ENCODE data around the gene TUBG1. TPM values are rescaled to one million over a fixed set of nuclear protein-coding genes. Genes with fewer than 3 reads are reported as not detected.

Gene TUBG1
- total and polyA plus RNA-seq, 2 of the 8 experiments (the other 6 are each of a cell fraction or from before 2014, with no cell fraction given) = 109 to 208 TPM

- Histone ChIP-seq H4K8ac (ENCODE audit: extremely low read depth, insufficient read depth, low read length) (no peak overlapping the region), H3K9me3 (ENCODE audit: insufficient read depth in 2 of 2, low read depth in 1 of 2, low read length in 1 of 2) (no peaks in the 10 kb centered on the region), H3K14ac (ENCODE audit: insufficient read length) (no peak overlapping the region), H3K79me1 (ENCODE audit: low read depth, low read length) (no peaks in the 10 kb centered on the region), H2AFZ (ENCODE audit: low read length) (no peak overlapping the region), H3K27me3 (replicated peaks in 1 of 4; ENCODE audit: control insufficient read depth in 3 of 4, extremely low read depth in 1 of 4, insufficient read depth in 3 of 4, low read length in 3 of 4) (no peaks in the 10 kb centered on the region), H2BK5ac (ENCODE audit: low read depth, low read length) (no peak overlapping the region), H3K36me3 (ENCODE audit: control insufficient read depth in 2 of 4, insufficient read depth in 4 of 4, low read length in 3 of 4) (0 out of 8 replicates have a peak, but pooled peaks cover 0 to 3% (median 2%) of the 10 kb centered on the region in 4 experiments), H2BK12ac (ENCODE audit: low read depth, low read length) (peak overlapping the region; percentile 42; the same call in 1 of the 2 replicates), H3K79me2 (ENCODE audit: control insufficient read depth in 1 of 2, insufficient read depth in 2 of 2, low read length in 2 of 2) (no peaks in the 10 kb centered on the region), H2BK120ac (replicated peaks; ENCODE audit: low read depth, low read length) (no peak overlapping the region), H2BK15ac (ENCODE audit: low read length) (peak overlapping the region; percentile 72; the same call in 1 of the 2 replicates), H4K5ac (ENCODE audit: insufficient read length, low read depth, low read length) (no peak overlapping the region), H3K27ac (ENCODE audit: low read depth, low read length) (no peak overlapping the region), H3K56ac (replicated peaks; ENCODE audit: insufficient read length, low read depth, low read length) (no peak overlapping the region), H4K20me1 (replicated peaks in 1 of 2; ENCODE audit: control insufficient read depth in 1 of 2, insufficient read depth in 2 of 2, low read length in 2 of 2) (no peaks in the 10 kb centered on the region), H3K23ac (ENCODE audit: insufficient read length) (no peak overlapping the region), H4K91ac (replicated peaks; ENCODE audit: insufficient read length, low read length) (no peak overlapping the region), H3K18ac (ENCODE audit: extremely low read depth, low read length) (no peak overlapping the region), H3K4ac (replicated peaks; ENCODE audit: insufficient read length, low read depth, low read length) (no peak overlapping the region), H2AK5ac (ENCODE audit: low read depth, low read length) (no peak overlapping the region; the same call in 1 of the 2 replicates), H3K4me3 (ENCODE audit: extremely low read depth in 1 of 4, insufficient read depth in 2 of 4, low read depth in 3 of 4, low read length in 4 of 4) (no peak overlapping the region), H2BK20ac (ENCODE audit: low read length) (0 out of 2 replicates have a peak overlapping the region, but pooled peaks have one; percentile 48), H3K4me2 (ENCODE audit: insufficient read depth in 1 of 2, low read depth in 2 of 2, low read length in 2 of 2) (no peak overlapping the region; a peak in 1 of 4 replicates), H3K23me2 (ENCODE audit: low read depth, low read length) (peaks cover 6% of the 10 kb centered on the region; the same call in 1 of the 2 replicates), H3K4me1 (replicated peaks in 1 of 4; ENCODE audit: control insufficient read depth in 3 of 4, insufficient read depth in 4 of 4, low read length in 3 of 4) (peaks cover 5 to 11% (median 7%) of the 10 kb centered on the region in 4 experiments; a peak in 6 of 7 replicates), H3K9ac (replicated peaks in 1 of 4; ENCODE audit: extremely low read depth in 1 of 4, low read depth in 3 of 4, low read length in 3 of 4) (no peak overlapping the region)
- ChIA-PET CTCF (ENCODE audit: partially characterized antibody) (interaction anchor here (1.4 to 6.4 kb wide), 3 partner anchors 19 to 39 kb away, joined by 3 to 36 read pairs (median 9); partner anchors contain the start of genes CCR10 and PLEKHH3), POLR2A (ENCODE audit: partially characterized antibody) (interaction anchor here (1.1 to 16.6 kb wide), 2 partner anchors 17 to 82 kb away, joined by 3 to 239 read pairs; partner anchors contain the start of genes CCR10 and PLEKHH3)
- DNase-seq (ENCODE audit: low read depth in 1 of 2, low spot score in 2 of 2) (no peak), FAIRE-seq (no peak)
- TF ChIP-seq KDM5A (IDR thresholded peaks at IDR 0.05; ENCODE audit: low read length) (no peak), JUND (IDR thresholded peaks at IDR 0.05; ENCODE audit: low read length) (no peak), SAP30 (IDR thresholded peaks at IDR 0.05; ENCODE audit: insufficient read depth, insufficient replicate concordance, low read length) (no peak), TAF7 (optimal IDR thresholded peaks at IDR 0.05; ENCODE audit: borderline replicate concordance, low read depth, low read length) (no peak), SIRT6 (IDR thresholded peaks at IDR 0.05; ENCODE audit: low read length) (no peak), POLR2AphosphoS5 (IDR thresholded peaks at IDR 0.05; ENCODE audit: low read depth, low read length) (no peak), SIN3A (conservative IDR thresholded peaks at IDR 0.05 in 1 of 2, IDR thresholded peaks at IDR 0.05 in 1 of 2; ENCODE audit: low read depth in 1 of 2, low read length in 2 of 2) (no peak)
- 89% methylated on average over 9 of the region's 9 CpGs; no CpG with 5 or more reads in 1 of the 2 experiments for WGBS, 2 experiments (ENCODE audit: extremely low coverage in 1 of 2, insufficient coverage in 1 of 2, insufficient read length in 1 of 2, insufficient replicate concordance in 2 of 2, low coverage in 1 of 2, low lambda C conversion rate in 2 of 2, missing lambda C conversion rate in 1 of 2)
Observed at GRCh38 chr17:42657824-42658588, 48.5 kb downstream of the TUBG1 start.

Measured in H1 (cell line).